Posterior vena cava (tissue), 2 donors: Measurements from ENCODE around the gene LYPLAL1. TPM values are rescaled to one million over a fixed set of nuclear protein-coding genes. Genes with fewer than 3 reads are reported as not detected.

ENCODE experiments used
- DNase-seq: peaks from one replicate; pipeline ENCODE4 v3.0.0-alpha.2; 2020; ENCODE audit warnings: low spot score
- intact Hi-C, 2 donors: fragments of 100-400 bp; cut with DNase I; formaldehyde crosslinking; loops; one replicate each; pipeline versions ENCODE4 v1.14.1 to v1.14.2; 2022 to 2023
- long read RNA-seq, 2 donors: library from polyadenylated mRNA; unstranded; transcript quantifications; one replicate each; pipeline ENCODE4 v2.0.0, GENCODE V29; 2020 to 2021
- total RNA-seq, 2 donors: library from RNA; stranded (reverse); fragmentation: NEBNext Ultra II Directional; extraction: Animal tissue kit (Norgen Biotek cat#: 25700); gene quantifications; one replicate each; pipeline ENCODE4 v1.2.1, GENCODE V29; 2021
- donor health status: DM: yes; HTN: yes; CAD: no.
- donor health status: DM: yes; HTN: yes; CAD: no.

The LYPLAL1 gene
- total RNA-seq, result 10 to 100 TPM; 55.7 to 56.3 TPM
- long read RNA-seq, donor 1, partial matches to known transcripts, result 0 of 10 reads
- long read RNA-seq, donor 1, other reads (novel, unspliced or antisense), result 3 of 10 reads
- long read RNA-seq, donor 2, transcript LYPLAL1-202 (5 exons, 1,898 nt), result major isoform, 7 of 20 reads
- long read RNA-seq, donor 2, partial matches to known transcripts, result 0 of 20 reads
- long read RNA-seq, donor 2, other reads (novel, unspliced or antisense), result 6 of 20 reads

DNA sequence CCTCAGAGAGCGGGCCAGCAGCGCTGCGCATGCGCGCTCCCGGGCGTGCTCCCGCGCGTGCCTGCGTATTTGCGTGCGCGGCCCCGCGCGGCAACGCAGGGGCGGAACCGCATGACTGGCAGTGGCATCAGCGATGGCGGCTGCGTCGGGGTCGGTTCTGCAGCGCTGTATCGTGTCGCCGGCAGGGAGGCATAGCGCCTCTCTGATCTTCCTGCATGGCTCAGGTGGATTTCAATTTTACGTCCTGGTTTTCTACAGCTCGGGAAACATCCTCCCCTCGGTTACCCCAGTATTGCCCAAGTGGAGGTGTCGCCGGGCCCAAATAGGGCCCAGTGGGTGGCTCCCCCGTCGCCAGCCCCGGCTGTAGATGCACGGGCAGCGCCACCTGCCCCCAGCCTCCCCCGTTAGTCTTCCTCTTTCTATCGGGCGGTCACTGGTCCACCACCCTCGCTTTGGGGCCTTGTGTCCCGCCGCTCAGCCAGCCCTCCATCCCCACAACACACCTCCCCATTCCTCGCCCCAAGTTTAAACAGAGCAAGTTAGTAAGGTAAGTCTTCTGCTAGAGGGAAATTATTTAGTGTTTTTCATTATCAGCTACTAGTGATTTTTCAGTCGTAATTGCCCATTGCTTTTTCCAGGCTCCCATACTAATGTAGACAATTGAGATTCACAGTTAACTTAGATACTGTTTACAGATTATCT lies at the start of gene LYPLAL1:
Gene LYPLAL1 (plus strand): TSS at position 121 of the 702 bp plus-strand sequence. CDS start 13 bp downstream, at position 134.
- intact Hi-C loops, result no loop called here
- DNase-seq, result peak; percentile 97

- no peak for DNase-seq
- intact Hi-C loops, result no loop called here
Observed at GRCh38 chr1:219124163-219124562, 49.5 kb upstream of the LYPLAL1 start.

GRCh38 chr1:219125342-219125741 lies 48.3 kb upstream of the LYPLAL1 start:
- no peak for DNase-seq
- intact Hi-C loops, result no loop called here

DNA sequence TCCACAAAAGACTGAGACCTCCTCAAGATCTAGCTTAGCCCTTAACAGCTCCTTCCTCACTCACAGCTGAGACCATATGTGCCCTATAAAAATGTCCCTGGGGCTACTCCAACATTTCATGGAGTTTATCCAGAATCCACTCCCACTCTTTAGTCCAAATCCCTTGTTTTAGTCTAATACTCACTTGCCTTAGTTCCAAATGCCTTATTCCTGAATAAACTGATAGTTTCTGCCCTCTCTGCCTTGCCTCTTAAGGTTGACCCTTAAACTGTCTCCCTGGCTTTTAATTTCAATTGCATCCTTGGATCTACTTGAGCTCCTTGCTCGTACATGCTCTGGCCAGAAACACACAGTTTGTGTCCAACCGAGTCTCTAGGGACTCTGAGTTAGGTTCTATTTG lies 47.3 kb upstream of the LYPLAL1 start:
- intact Hi-C loops, result no loop called here
- no peak for DNase-seq

GRCh38 chr1:219128957-219129356 lies 44.7 kb upstream of the LYPLAL1 start:
- no peak for DNase-seq
- intact Hi-C loops, result no loop called here

- no peak for DNase-seq
- intact Hi-C loops, result no loop called here
Observed at GRCh38 chr1:219130366-219130935, 43.2 kb upstream of the LYPLAL1 start.

- intact Hi-C loops, result no loop called here
- no peak for DNase-seq
Observed at GRCh38 chr1:219132939-219133338, 40.7 kb upstream of the LYPLAL1 start.

DNA sequence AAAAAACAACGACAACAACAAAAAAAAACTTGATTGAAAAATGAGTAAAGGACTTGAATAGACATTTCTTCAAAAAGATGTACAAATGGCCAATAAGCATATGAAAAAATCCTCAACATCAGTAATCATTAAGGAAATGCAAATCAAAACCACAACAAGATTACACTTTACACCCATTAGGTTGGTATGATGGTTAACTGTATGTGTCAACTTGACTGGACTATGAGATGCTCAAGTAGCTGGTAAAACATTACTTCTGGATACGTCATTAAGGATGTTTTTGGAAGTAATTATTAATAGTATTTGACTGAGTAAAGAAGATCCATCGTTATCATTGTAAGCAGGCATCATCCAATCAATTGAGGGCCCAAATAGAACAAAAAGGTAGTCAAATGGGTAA lies 34.9 kb upstream of the LYPLAL1 start:
- intact Hi-C loops, result no loop called here
- no peak for DNase-seq

- intact Hi-C loops, result no loop called here
- DNase-seq, result no peak
Observed at GRCh38 chr1:219140303-219140877, 33.3 kb upstream of the LYPLAL1 start.

DNA sequence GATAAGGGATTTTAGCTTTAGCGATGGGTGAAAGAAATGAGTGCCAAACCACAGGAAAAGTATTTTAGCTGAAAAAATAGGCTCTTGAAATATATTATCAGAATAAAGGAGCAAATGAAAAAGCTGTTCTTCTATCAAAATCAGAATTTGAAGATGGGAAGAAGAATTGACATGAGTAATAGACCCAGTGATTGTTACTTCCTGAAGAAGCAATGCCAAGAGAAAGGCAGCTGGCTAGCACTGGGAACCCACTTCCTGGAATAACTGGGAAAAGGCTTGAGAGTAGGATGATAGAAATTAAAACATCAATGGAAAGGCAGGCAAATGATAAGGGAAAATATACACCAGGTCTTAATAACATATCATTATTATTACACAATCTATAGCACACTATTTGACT lies 29.9 kb upstream of the LYPLAL1 start:
- intact Hi-C loops, result no loop called here
- DNase-seq, result no peak

DNA sequence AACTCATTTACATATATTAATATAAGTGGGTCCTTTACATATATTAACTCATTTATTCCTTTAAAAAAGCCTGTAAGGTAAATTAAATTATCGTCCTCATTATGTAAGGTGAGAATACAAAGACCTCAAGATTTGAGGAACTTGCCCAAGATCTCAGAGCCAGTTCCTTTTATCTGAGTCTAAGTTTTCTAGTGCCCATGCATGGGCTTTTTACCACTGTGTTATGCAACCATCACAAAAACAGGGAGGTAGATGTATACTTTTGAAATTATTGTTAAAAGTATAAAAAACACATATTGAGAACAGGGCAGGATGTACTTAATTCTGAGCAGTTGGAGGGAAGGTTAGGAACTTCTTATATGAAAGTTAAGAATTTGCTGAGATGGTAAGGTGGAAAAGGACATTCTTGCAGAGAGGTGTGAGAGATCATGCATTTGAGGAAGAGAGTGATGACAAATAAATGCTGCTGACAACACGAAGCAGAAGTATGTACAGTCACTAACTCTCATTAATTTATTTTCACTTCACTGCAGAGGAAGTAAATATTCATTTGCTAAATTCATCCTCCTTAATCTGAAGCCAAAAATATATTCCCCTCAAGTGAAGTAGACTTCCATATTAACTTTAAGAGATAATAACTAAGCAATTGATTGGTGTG lies 28.9 kb upstream of the LYPLAL1 start:
- intact Hi-C loops, result no loop called here
- DNase-seq, result no peak

- DNase-seq, result no peak
Observed at GRCh38 chr1:219147571-219148019, 26.1 kb upstream of the LYPLAL1 start.

GRCh38 chr1:219149009-219149577 lies 24.6 kb upstream of the LYPLAL1 start:
- intact Hi-C loops, result no loop called here
- no peak for DNase-seq

More at GRCh38 chr1:219147571-219148019, 26.1 kb upstream of the LYPLAL1 start:
- intact Hi-C loops, result no loop called here

GRCh38 chr1:219149953-219150352 lies 23.7 kb upstream of the LYPLAL1 start:
- intact Hi-C loops, result no loop called here
- no peak for DNase-seq

- intact Hi-C loops, result no loop called here
- DNase-seq, result no peak
Observed at GRCh38 chr1:219150913-219151312, 22.8 kb upstream of the LYPLAL1 start.

DNA sequence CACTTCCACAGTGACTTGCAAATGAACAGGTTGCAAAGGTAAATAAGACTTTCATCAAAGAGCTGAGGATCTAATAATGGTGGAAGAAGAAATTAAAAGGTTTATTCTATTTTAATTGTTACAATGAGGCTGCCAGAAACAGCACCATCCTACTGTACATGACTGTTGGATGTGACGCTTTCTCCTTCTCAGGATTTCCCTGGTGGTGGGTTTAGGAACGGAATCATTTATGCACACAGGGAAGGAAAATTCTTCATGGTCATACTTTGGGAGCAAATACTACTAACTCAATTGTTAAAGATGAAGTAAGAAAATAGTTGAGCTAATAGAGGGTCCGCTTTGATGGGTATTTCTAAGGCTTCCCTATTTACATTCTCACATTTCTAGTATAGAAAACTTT lies 22.2 kb upstream of the LYPLAL1 start:
- DNase-seq, result no peak
- intact Hi-C loops, result no loop called here

DNA sequence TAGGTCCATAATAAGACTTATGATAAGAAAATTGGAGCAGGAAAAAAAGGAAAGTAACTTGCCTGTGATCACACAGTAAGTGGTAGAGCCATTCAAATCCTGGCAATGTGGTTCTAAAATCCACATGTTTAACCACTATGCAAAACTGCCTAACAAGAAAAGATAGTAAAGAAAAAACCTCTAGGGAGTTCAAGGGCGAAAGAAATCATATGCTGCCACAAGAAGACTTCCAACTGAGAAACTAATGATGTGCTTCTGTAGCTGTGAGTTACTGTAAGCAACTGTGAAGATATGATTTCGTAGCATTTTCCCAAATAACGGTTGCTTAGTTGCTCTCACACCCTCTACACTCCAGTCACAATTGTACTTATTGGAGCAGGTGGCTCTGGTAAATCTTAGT lies 20.9 kb upstream of the LYPLAL1 start:
- DNase-seq, result no peak
- intact Hi-C loops, result no loop called here

- intact Hi-C loops, result no loop called here
- no peak for DNase-seq
Observed at GRCh38 chr1:219153723-219154122, 20.0 kb upstream of the LYPLAL1 start.

GRCh38 chr1:219155135-219155534 lies 18.5 kb upstream of the LYPLAL1 start:
- DNase-seq, result no peak
- intact Hi-C loops, result no loop called here
